GM12892 (cell line): Measurements from ENCODE around the gene APMAP.

ENCODE experiments used
- POLR2A ChIP-seq: IDR thresholded peaks from 2 replicates; pipeline ENCODE4 v1.6.1; 2011; ENCODE audit warnings: low read depth, low read length, control low read depth
- POLR2AphosphoS5 ChIP-seq: IDR thresholded peaks from 2 replicates; pipeline ENCODE4 v1.6.1; 2011; ENCODE audit warnings: low read depth, low read length, control low read depth
- TAF1 ChIP-seq: IDR thresholded peaks from 2 replicates; pipeline ENCODE4 v1.6.1; 2011; ENCODE audit warnings: low read depth, mild to moderate bottlenecking, control low read depth, low read length, borderline replicate concordance

GRCh38 chr20:24986436-24987015 is 6.0 kb downstream of the APMAP start:
- TF ChIP-seq POLR2A (no peak), POLR2AphosphoS5 (no peak), TAF1 (no peak)
